ENCODE data around the gene CNTN4.

The CNTN4 gene

GRCh38 chr3:3037156-3037555 lies 938.5 kb downstream of the CNTN4 start:
- DNase-seq (ENCODE audit: low read depth, low spot score) = no peak

GRCh38 chr3:3038201-3038991 lies 939.7 kb downstream of the CNTN4 start:
- no peak for DNase-seq (ENCODE audit: low read depth, low spot score)

GRCh38 chr3:3053974-3054373 lies 955.3 kb downstream of the CNTN4 start:
- DNase-seq (ENCODE audit: low read depth, low spot score) = no peak

GRCh38 chr3:3059645-3060044 lies 961.0 kb downstream of the CNTN4 start:
- DNase-seq (ENCODE audit: low read depth, low spot score) = no peak

GRCh38 chr3:3064297-3064696 lies 965.6 kb downstream of the CNTN4 start:
- DNase-seq (ENCODE audit: low read depth, low spot score) = no peak

- no peak for DNase-seq (ENCODE audit: low read depth, low spot score)
These were observed 967.2 kb downstream of the CNTN4 start for GRCh38 chr3:3065876-3066275.

GRCh38 chr3:3066378-3066777 lies 967.7 kb downstream of the CNTN4 start:
- DNase-seq (ENCODE audit: low read depth, low spot score) = no peak

- DNase-seq (ENCODE audit: low read depth, low spot score) = no peak
These were observed 968.2 kb downstream of the CNTN4 start for GRCh38 chr3:3066910-3067309.

GRCh38 chr3:3068358-3068881 lies 969.8 kb downstream of the CNTN4 start:
- DNase-seq (ENCODE audit: low read depth, low spot score) = no peak

GRCh38 chr3:3069723-3070122 lies 971.1 kb downstream of the CNTN4 start:
- no peak for DNase-seq (ENCODE audit: low read depth, low spot score)

- DNase-seq (ENCODE audit: low read depth, low spot score) = no peak
These were observed 972.5 kb downstream of the CNTN4 start for GRCh38 chr3:3071136-3071535.

GRCh38 chr3:3074551-3075257 lies 976.0 kb downstream of the CNTN4 start:
- DNase-seq (ENCODE audit: low read depth, low spot score) = no peak

- DNase-seq (ENCODE audit: low read depth, low spot score) = no peak
These were observed 981.6 kb downstream of the CNTN4 start for GRCh38 chr3:3080309-3080708.

GRCh38 chr3:3081381-3082233 lies 982.9 kb downstream of the CNTN4 start:
- no peak for DNase-seq (ENCODE audit: low read depth, low spot score)

GRCh38 chr3:3082234-3082924 lies 983.7 kb downstream of the CNTN4 start:
- DNase-seq (ENCODE audit: low read depth, low spot score) = no peak

- DNase-seq (ENCODE audit: low read depth, low spot score) = no peak
These were observed 986.2 kb downstream of the CNTN4 start for GRCh38 chr3:3084890-3085289.

- no peak for DNase-seq (ENCODE audit: low read depth, low spot score)
These were observed 987.1 kb downstream of the CNTN4 start for GRCh38 chr3:3085782-3086181.

- no peak for DNase-seq (ENCODE audit: low read depth, low spot score)
These were observed 987.6 kb downstream of the CNTN4 start for GRCh38 chr3:3086239-3086638.

- DNase-seq (ENCODE audit: low read depth, low spot score) = no peak
These were observed 988.6 kb downstream of the CNTN4 start for GRCh38 chr3:3087279-3087678.

- DNase-seq (ENCODE audit: low read depth, low spot score) = no peak
These were observed 989.2 kb downstream of the CNTN4 start for GRCh38 chr3:3087716-3088465.

GRCh38 chr3:3089017-3089416 lies 990.4 kb downstream of the CNTN4 start:
- DNase-seq (ENCODE audit: low read depth, low spot score) = no peak
